GM20431 (cell line): Measurements from ENCODE around the gene SEMA4B.
"Not testable (repeated sequence)": the region's sequence is repeated elsewhere in the genome, so short reads cannot be mapped to it uniquely, and the experiment has no call there.

Experiments used
- in situ Hi-C: fragments of 300-500 bp; cut with MseI, MboI; formaldehyde crosslinking; loops from one replicate; pipeline ENCODE4 v1.15.0; 2020; ENCODE audit warnings: low sequenced_read_pairs; ENCODE audit not compliant: unreplicated experiment

The SEMA4B gene

GRCh38 chr15:90177012-90177411, 24.1 kb upstream of the SEMA4B start:
- in situ Hi-C loops = no loop called here

GRCh38 chr15:90178468-90179435, 22.4 kb upstream of the SEMA4B start:
- in situ Hi-C loops = no loop called here

- in situ Hi-C loops = no loop called here
Observed at GRCh38 chr15:90181776-90182175, 19.4 kb upstream of the SEMA4B start.

- in situ Hi-C loops = no loop called here
Observed at GRCh38 chr15:90184119-90184785, 16.9 kb upstream of the SEMA4B start.

GRCh38 chr15:90184786-90185704, 16.1 kb upstream of the SEMA4B start:
- in situ Hi-C loops = no loop called here

- in situ Hi-C loops = no loop called here
Observed at GRCh38 chr15:90187257-90187868, 13.8 kb upstream of the SEMA4B start.

- in situ Hi-C loops = not testable (repeated sequence)
Observed at GRCh38 chr15:90188065-90188464, 13.1 kb upstream of the SEMA4B start.

- in situ Hi-C loops = no loop called here
Observed at GRCh38 chr15:90188914-90189748, 12.0 kb upstream of the SEMA4B start.

- in situ Hi-C loops = no loop called here
Observed at GRCh38 chr15:90189781-90190467, 11.2 kb upstream of the SEMA4B start.

GRCh38 chr15:90190606-90191343, 10.4 kb upstream of the SEMA4B start:
- in situ Hi-C loops = no loop called here

GRCh38 chr15:90191344-90191687, 9.8 kb upstream of the SEMA4B start:
- in situ Hi-C loops = no loop called here

GRCh38 chr15:90191794-90192509, 9.2 kb upstream of the SEMA4B start:
- in situ Hi-C loops = no loop called here

GRCh38 chr15:90192961-90193786, 8.0 kb upstream of the SEMA4B start:
- in situ Hi-C loops = no loop called here

GRCh38 chr15:90194655-90195054, 6.5 kb upstream of the SEMA4B start:
- in situ Hi-C loops = no loop called here

GRCh38 chr15:90200534-90201129, 498 bp upstream of the SEMA4B start:
- in situ Hi-C loops = no loop called here

GRCh38 chr15:90201944-90202375, 830 bp downstream of the SEMA4B start:
- in situ Hi-C loops = no loop called here
